Neural crest cell (in vitro differentiated cells): ENCODE data around the gene LPP. TPM values are rescaled to one million over a fixed set of nuclear protein-coding genes. Genes with fewer than 3 reads are reported as not detected.

Source experiments
- DNase-seq: peaks from one replicate; pipeline ENCODE4 v3.0.0; 2021; ENCODE audit warnings: low read depth, mixed read lengths, low spot score
- H3K27ac Mint-ChIP-seq: one replicate; pipeline ENCODE4 v1.8.0; 2021; ENCODE audit warnings: mild to moderate bottlenecking, mixed read lengths; ENCODE audit not compliant: unreplicated experiment
- H3K27me3 Mint-ChIP-seq: 2 replicates; pipeline ENCODE4 v1.8.0; 2021; ENCODE audit warnings: low read depth, mild to moderate bottlenecking, mixed read lengths
- H3K36me3 Mint-ChIP-seq: 2 replicates; pipeline ENCODE4 v1.8.0; 2021; ENCODE audit warnings: low read depth, mild to moderate bottlenecking, mixed read lengths
- H3K4me1 Mint-ChIP-seq: 2 replicates; pipeline ENCODE4 v1.8.0; 2021; ENCODE audit warnings: mixed read lengths
- H3K4me3 Mint-ChIP-seq: one replicate; pipeline ENCODE4 v1.8.0; 2021; ENCODE audit warnings: mild to moderate bottlenecking, mixed read lengths
- H3K9me3 Mint-ChIP-seq: 2 replicates; pipeline ENCODE4 v1.8.0; 2021; ENCODE audit warnings: mixed read lengths
- total RNA-seq: library from RNA; stranded (reverse); gene quantifications from 2 replicates; pipeline ENCODE4 v1.2.1, GENCODE V29; 2021
- TF ChIP-seq, protein P1 (sequence below): fragments of 200-600 bp; sonication (generic); conservative IDR thresholded peaks from 2 replicates; pipeline ENCODE4 v1.5.0; 2021; ENCODE audit warnings: antibody characterized with exemption, mild to moderate bottlenecking

Gene LPP
- total RNA-seq, 1 donor from 2014 or later, result 38.7 TPM

- Mint-ChIP-seq H3K9me3 (peaks cover 5% of the 10 kb centered on the region), H3K27me3 (no peaks in the 10 kb centered on the region), H3K4me1 (peaks cover 24% of the 10 kb centered on the region), H3K36me3 (peaks cover 3% of the 10 kb centered on the region), H3K4me3 (no peak overlapping the region), H3K27ac (no peak overlapping the region)
- DNase-seq, result no peak
- TF ChIP-seq, protein P1, sequence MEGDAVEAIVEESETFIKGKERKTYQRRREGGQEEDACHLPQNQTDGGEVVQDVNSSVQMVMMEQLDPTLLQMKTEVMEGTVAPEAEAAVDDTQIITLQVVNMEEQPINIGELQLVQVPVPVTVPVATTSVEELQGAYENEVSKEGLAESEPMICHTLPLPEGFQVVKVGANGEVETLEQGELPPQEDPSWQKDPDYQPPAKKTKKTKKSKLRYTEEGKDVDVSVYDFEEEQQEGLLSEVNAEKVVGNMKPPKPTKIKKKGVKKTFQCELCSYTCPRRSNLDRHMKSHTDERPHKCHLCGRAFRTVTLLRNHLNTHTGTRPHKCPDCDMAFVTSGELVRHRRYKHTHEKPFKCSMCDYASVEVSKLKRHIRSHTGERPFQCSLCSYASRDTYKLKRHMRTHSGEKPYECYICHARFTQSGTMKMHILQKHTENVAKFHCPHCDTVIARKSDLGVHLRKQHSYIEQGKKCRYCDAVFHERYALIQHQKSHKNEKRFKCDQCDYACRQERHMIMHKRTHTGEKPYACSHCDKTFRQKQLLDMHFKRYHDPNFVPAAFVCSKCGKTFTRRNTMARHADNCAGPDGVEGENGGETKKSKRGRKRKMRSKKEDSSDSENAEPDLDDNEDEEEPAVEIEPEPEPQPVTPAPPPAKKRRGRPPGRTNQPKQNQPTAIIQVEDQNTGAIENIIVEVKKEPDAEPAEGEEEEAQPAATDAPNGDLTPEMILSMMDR, result no peak
Observed at GRCh38 chr3:188778091-188778852, 624.3 kb downstream of the LPP start.

- Mint-ChIP-seq H3K4me1 (peaks cover 24% of the 10 kb centered on the region), H3K36me3 (peaks cover 6% of the 10 kb centered on the region), H3K27ac (no peak overlapping the region), H3K27me3 (no peaks in the 10 kb centered on the region), H3K9me3 (peaks cover 9% of the 10 kb centered on the region), H3K4me3 (no peak overlapping the region)
- DNase-seq, result no peak
- TF ChIP-seq, protein P1, result no peak
Observed at GRCh38 chr3:188779281-188779980, 625.5 kb downstream of the LPP start.

DNA sequence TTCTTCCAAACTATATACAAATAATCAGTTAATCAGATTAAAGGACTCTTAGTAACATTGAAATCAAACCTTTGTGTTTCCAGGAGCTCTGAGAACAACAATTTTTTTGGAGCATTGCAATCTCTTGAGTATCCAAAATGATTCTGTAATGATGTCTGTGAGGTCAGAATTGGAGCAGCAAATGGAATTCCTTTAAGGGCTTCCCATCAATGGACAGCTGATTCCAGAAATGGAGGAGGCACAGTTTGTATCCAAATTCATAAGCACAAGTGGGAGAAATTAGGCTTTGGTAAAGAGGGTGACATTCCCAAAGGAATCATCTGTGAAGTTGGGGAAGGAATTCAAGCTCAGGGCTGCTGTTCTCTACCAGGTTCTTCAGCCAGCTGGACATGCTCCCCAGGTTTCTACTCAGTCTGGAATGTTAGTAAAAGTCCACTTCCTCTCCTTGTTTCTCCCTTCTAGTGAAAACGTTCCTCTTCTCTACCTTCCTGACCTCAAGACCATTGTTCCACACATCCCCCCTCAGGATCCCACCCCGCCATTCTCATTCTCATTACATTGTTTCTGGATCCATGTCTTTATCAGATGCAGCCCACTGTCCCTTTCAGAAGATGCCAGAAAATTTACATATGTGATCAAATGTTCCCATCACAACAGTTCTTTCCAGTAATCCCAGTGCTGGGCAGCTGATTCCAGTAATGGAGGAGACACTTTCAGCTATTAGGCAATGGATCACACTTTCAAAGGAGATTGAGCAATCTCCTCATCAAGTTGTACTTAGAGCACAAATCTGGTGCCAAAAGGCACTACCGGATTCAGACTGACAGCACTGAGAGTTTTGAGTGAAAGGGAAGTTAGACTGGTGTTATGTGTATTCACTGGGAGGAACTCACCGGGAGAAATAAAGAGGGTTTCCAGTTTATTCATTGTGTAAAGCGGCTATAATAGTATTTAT is 626.5 kb downstream of the LPP start:
- H3K36me3 Mint-ChIP-seq, result peaks cover 6% of the 10 kb centered on the region
- peaks cover 24% of the 10 kb centered on the region for H3K4me1 Mint-ChIP-seq
- no peak for DNase-seq
- peak overlapping the region; percentile 4 for H3K27ac Mint-ChIP-seq
- H3K9me3 Mint-ChIP-seq, result peaks cover 9% of the 10 kb centered on the region
- no peak overlapping the region for H3K4me3 Mint-ChIP-seq
- no peaks in the 10 kb centered on the region for H3K27me3 Mint-ChIP-seq
- TF ChIP-seq, protein P1, result no peak

GRCh38 chr3:188782613-188783124 is 628.7 kb downstream of the LPP start:
- no peak for DNase-seq
- Mint-ChIP-seq H3K9me3 (peaks cover 9% of the 10 kb centered on the region), H3K27ac (no peak overlapping the region), H3K36me3 (peaks cover 6% of the 10 kb centered on the region), H3K4me3 (no peak overlapping the region), H3K4me1 (peaks cover 12% of the 10 kb centered on the region), H3K27me3 (no peaks in the 10 kb centered on the region)
- TF ChIP-seq, protein P1, result no peak

- peaks cover 17% of the 10 kb centered on the region for H3K4me1 Mint-ChIP-seq
- peaks cover 6% of the 10 kb centered on the region for H3K9me3 Mint-ChIP-seq
- DNase-seq, result no peak
- no peak overlapping the region for H3K27ac Mint-ChIP-seq
- H3K27me3 Mint-ChIP-seq, result no peaks in the 10 kb centered on the region
- TF ChIP-seq, protein P1, result no peak
- H3K4me3 Mint-ChIP-seq, result no peak overlapping the region
- peaks cover 3% of the 10 kb centered on the region for H3K36me3 Mint-ChIP-seq
Observed at GRCh38 chr3:188786424-188786823, 632.5 kb downstream of the LPP start.
